HepG2 (cell line): ENCODE results near the gene CACNA1G.

Experiments used
- CREB1 ChIP-seq, 2 experiments: fragments of 450-650 bp in 1 of 2; IDR thresholded peaks; 2 replicates each; pipeline ENCODE4 v1.6.1; 2016 to 2017; ENCODE audit warnings: control low read depth in 1 of 2, mild to moderate bottlenecking in 1 of 2, missing compliant biosample characterization in 1 of 2, missing genetic modification characterization in 1 of 2
- DDIT3 ChIP-seq: sonication (generic); formaldehyde crosslinking; IDR thresholded peaks from 2 replicates; pipeline ENCODE4 v1.4.0; 2020; ENCODE audit warnings: mild to moderate bottlenecking, missing genetic modification reagents
- HOXA7 ChIP-seq: sonication (generic); formaldehyde crosslinking; IDR thresholded peaks from 2 replicates; pipeline ENCODE4 v1.8.1; 2022; ENCODE audit warnings: mild to moderate bottlenecking, missing genetic modification reagents, moderate library complexity
- POLR2A ChIP-seq, 2 experiments: IDR thresholded peaks; 2 replicates each; pipeline ENCODE4 v1.6.1; 2011; ENCODE audit warnings: low read depth in 2 of 2, low read length in 2 of 2, mild to moderate bottlenecking in 1 of 2, moderate library complexity in 1 of 2; ENCODE audit not compliant: insufficient read depth in 1 of 2
- ZMYM4 ChIP-seq: sonication (generic); formaldehyde crosslinking; IDR thresholded peaks from 2 replicates; pipeline ENCODE4 v1.8.1; 2023; ENCODE audit warnings: mild to moderate bottlenecking, missing genetic modification reagents

- TF ChIP-seq POLR2A (IDR thresholded peaks at IDR 0.05; ENCODE audit: insufficient read depth in 1 of 2, low read depth in 2 of 2, low read length in 2 of 2), result no peak
- TF ChIP-seq ZMYM4, result no peak
- TF ChIP-seq CREB1 (IDR thresholded peaks at IDR 0.05), result no peak
- TF ChIP-seq CREB1 (CRISPR knock-in tag; IDR thresholded peaks at IDR 0.05), result no peak
- TF ChIP-seq HOXA7 (CRISPR knock-in tag), result no peak
- no peak for TF ChIP-seq DDIT3 (CRISPR knock-in tag)
Measured at GRCh38 chr17:50596191-50597037, 35.9 kb downstream of the CACNA1G start.
